Activated T-helper 2 cell treated with anti-CD3 and anti-CD28 coated beads, Interferon-gamma antibody, Interleukin-2, Interleukin-4, amounts not matched to agents 10 μg/mL and 5 μg/mL and 100 μg/mL, durations not matched to agents 14 hours and 24 hours and 36 hours (primary cell): Measurements from ENCODE around the gene LRRC46. TPM values are rescaled to one million over a fixed set of nuclear protein-coding genes. Genes with fewer than 3 reads are reported as not detected.
A peak's percentile ranks its signal among the peaks of the same experiment; 100 is the strongest.

Experiments
- DNase-seq: peaks from one replicate; pipeline ENCODE4 v3.0.0; 2021; ENCODE audit warnings: low spot score
- H3K27ac Mint-ChIP-seq: one replicate; pipeline ENCODE4 v1.8.0; 2021; ENCODE audit warnings: mixed read lengths
- H3K27me3 Mint-ChIP-seq: one replicate; pipeline ENCODE4 v1.8.0; 2021; ENCODE audit warnings: low read depth, mixed read lengths
- H3K36me3 Mint-ChIP-seq: one replicate; pipeline ENCODE4 v1.8.0; 2021; ENCODE audit warnings: low read depth, mixed read lengths
- H3K4me1 Mint-ChIP-seq: one replicate; pipeline ENCODE4 v1.8.0; 2021; ENCODE audit warnings: low read depth, mixed read lengths
- H3K4me3 Mint-ChIP-seq: one replicate; pipeline ENCODE4 v1.8.0; 2021; ENCODE audit warnings: low read depth, mild to moderate bottlenecking, moderate library complexity, mixed read lengths
- H3K9me3 Mint-ChIP-seq: one replicate; pipeline ENCODE4 v1.8.0; 2021; ENCODE audit warnings: mixed read lengths
- intact Hi-C: fragments of 100-400 bp; cut with micrococcal nuclease; formaldehyde crosslinking; loops from one replicate; pipeline ENCODE4 v1.15.1; 2023
- total RNA-seq: library from RNA; stranded (reverse); gene quantifications from 2 replicates; pipeline ENCODE4 v1.2.3, GENCODE V29; 2022

The LRRC46 gene
- total RNA-seq, 1 donor from 2014 or later = 0.64 TPM

- Mint-ChIP-seq H3K4me3 (no peak overlapping the region), H3K9me3 (no peaks in the 10 kb centered on the region), H3K4me1 (peaks cover 4% of the 10 kb centered on the region), H3K36me3 (peaks cover 36% of the 10 kb centered on the region), H3K27me3 (no peaks in the 10 kb centered on the region), H3K27ac (no peak overlapping the region)
- DNase-seq = no peak
- intact Hi-C loops = no loop called here
These were observed 19.1 kb upstream of the LRRC46 start for GRCh38 chr17:47812146-47812920.

GRCh38 chr17:47813077-47813476 lies 18.4 kb upstream of the LRRC46 start:
- no peaks in the 10 kb centered on the region for H3K27me3 Mint-ChIP-seq
- intact Hi-C loops = no loop called here
- H3K36me3 Mint-ChIP-seq = peaks cover 37% of the 10 kb centered on the region
- no peak overlapping the region for H3K4me3 Mint-ChIP-seq
- H3K27ac Mint-ChIP-seq = no peak overlapping the region
- DNase-seq = no peak
- H3K4me1 Mint-ChIP-seq = peaks cover 4% of the 10 kb centered on the region
- H3K9me3 Mint-ChIP-seq = no peaks in the 10 kb centered on the region

GRCh38 chr17:47813512-47814031 lies 17.9 kb upstream of the LRRC46 start:
- H3K36me3 Mint-ChIP-seq = peaks cover 33% of the 10 kb centered on the region
- H3K4me3 Mint-ChIP-seq = no peak overlapping the region
- H3K4me1 Mint-ChIP-seq = peaks cover 4% of the 10 kb centered on the region
- no peak for DNase-seq
- intact Hi-C loops = no loop called here
- no peaks in the 10 kb centered on the region for H3K27me3 Mint-ChIP-seq
- H3K9me3 Mint-ChIP-seq = no peaks in the 10 kb centered on the region
- H3K27ac Mint-ChIP-seq = no peak overlapping the region

GRCh38 chr17:47815106-47815918 lies 16.2 kb upstream of the LRRC46 start:
- H3K27ac Mint-ChIP-seq = no peak overlapping the region
- intact Hi-C loops = no loop called here
- H3K9me3 Mint-ChIP-seq = no peaks in the 10 kb centered on the region
- DNase-seq = no peak
- H3K27me3 Mint-ChIP-seq = no peaks in the 10 kb centered on the region
- H3K4me3 Mint-ChIP-seq = no peak overlapping the region
- peaks cover 28% of the 10 kb centered on the region for H3K36me3 Mint-ChIP-seq
- peaks cover 2% of the 10 kb centered on the region for H3K4me1 Mint-ChIP-seq

GRCh38 chr17:47816111-47816735 lies 15.2 kb upstream of the LRRC46 start:
- no peaks in the 10 kb centered on the region for H3K9me3 Mint-ChIP-seq
- H3K4me1 Mint-ChIP-seq = peaks cover 8% of the 10 kb centered on the region
- intact Hi-C loops = no loop called here
- H3K36me3 Mint-ChIP-seq = peaks cover 25% of the 10 kb centered on the region
- no peak for DNase-seq
- no peaks in the 10 kb centered on the region for H3K27me3 Mint-ChIP-seq
- no peak overlapping the region for H3K4me3 Mint-ChIP-seq
- H3K27ac Mint-ChIP-seq = no peak overlapping the region

GRCh38 chr17:47816947-47817346 lies 14.5 kb upstream of the LRRC46 start:
- no peak overlapping the region for H3K4me3 Mint-ChIP-seq
- no peak for DNase-seq
- intact Hi-C loops = no loop called here

GRCh38 chr17:47818002-47818695 lies 13.3 kb upstream of the LRRC46 start:
- DNase-seq = no peak
- Mint-ChIP-seq H3K4me3 (no peak overlapping the region), H3K4me1 (peaks cover 18% of the 10 kb centered on the region), H3K27ac (no peak overlapping the region), H3K9me3 (no peaks in the 10 kb centered on the region), H3K27me3 (no peaks in the 10 kb centered on the region), H3K36me3 (peaks cover 17% of the 10 kb centered on the region)
- intact Hi-C loops = no loop called here

More at GRCh38 chr17:47816947-47817346, 14.5 kb upstream of the LRRC46 start:
- Mint-ChIP-seq H3K9me3 (no peaks in the 10 kb centered on the region), H3K4me1 (peaks cover 14% of the 10 kb centered on the region), H3K27ac (no peak overlapping the region), H3K36me3 (peaks cover 18% of the 10 kb centered on the region), H3K27me3 (no peaks in the 10 kb centered on the region)

- H3K4me3 Mint-ChIP-seq = no peak overlapping the region
- peaks cover 26% of the 10 kb centered on the region for H3K36me3 Mint-ChIP-seq
- DNase-seq = no peak
- H3K27ac Mint-ChIP-seq = no peak overlapping the region
- H3K9me3 Mint-ChIP-seq = no peaks in the 10 kb centered on the region
- intact Hi-C loops = no loop called here
- H3K27me3 Mint-ChIP-seq = no peaks in the 10 kb centered on the region
- peaks cover 18% of the 10 kb centered on the region for H3K4me1 Mint-ChIP-seq
These were observed 12.0 kb upstream of the LRRC46 start for GRCh38 chr17:47819475-47819874.

- no peaks in the 10 kb centered on the region for H3K27me3 Mint-ChIP-seq
These were observed 11.3 kb upstream of the LRRC46 start for GRCh38 chr17:47820033-47820789.

GRCh38 chr17:47821031-47821423 lies 10.4 kb upstream of the LRRC46 start:
- H3K4me3 Mint-ChIP-seq = peak overlapping the region; percentile 94
- peaks cover 27% of the 10 kb centered on the region for H3K36me3 Mint-ChIP-seq
- H3K27me3 Mint-ChIP-seq = no peaks in the 10 kb centered on the region
- H3K27ac Mint-ChIP-seq = peak overlapping the region; percentile 36
- intact Hi-C loops = loop anchor here (1.0 kb wide), 1 partner anchor 10 kb away; the partner anchor contains the start of genes LRRC46 and MRPL10
- no peaks in the 10 kb centered on the region for H3K9me3 Mint-ChIP-seq
- no peak for DNase-seq
- peaks cover 18% of the 10 kb centered on the region for H3K4me1 Mint-ChIP-seq

More at GRCh38 chr17:47820033-47820789, 11.3 kb upstream of the LRRC46 start:
- peak overlapping the region; percentile 94 for H3K4me3 Mint-ChIP-seq
- peaks cover 27% of the 10 kb centered on the region for H3K36me3 Mint-ChIP-seq
- DNase-seq = no peak
- peaks cover 18% of the 10 kb centered on the region for H3K4me1 Mint-ChIP-seq
- intact Hi-C loops = no loop called here
- H3K9me3 Mint-ChIP-seq = no peaks in the 10 kb centered on the region
- H3K27ac Mint-ChIP-seq = peak overlapping the region; percentile 28

GRCh38 chr17:47821424-47822391 lies 9.8 kb upstream of the LRRC46 start, which contains the start of gene OSBPL7:
Gene OSBPL7 (minus strand): TSS chr17:47821794. CDS start chr17:47820278, 1,516 bp downstream.
- Mint-ChIP-seq H3K36me3 (peaks cover 33% of the 10 kb centered on the region), H3K4me3 (peak within 1 kb of the TSS; percentile 94), H3K27ac (peak within 1 kb of the TSS; percentile 82), H3K4me1 (peaks cover 18% of the 10 kb centered on the region), H3K27me3 (no peaks in the 10 kb centered on the region), H3K9me3 (no peaks in the 10 kb centered on the region)
- intact Hi-C loops = loop anchor here (1.0 kb wide), 1 partner anchor 10 kb away; the partner anchor contains the start of genes LRRC46 and MRPL10
- DNase-seq = peak; percentile 71
